GM21723 (cell line): ENCODE measurements around the gene GCLC.
"Not testable (repeated sequence)": the region's sequence is repeated elsewhere in the genome, so short reads cannot be mapped to it uniquely, and the experiment has no call there.

Experiments
- ATAC-seq: cut with Tn5 transposase; IDR thresholded peaks from one replicate; pipeline ENCODE4 v1.9.1; 2021; ENCODE audit warnings: mild to moderate bottlenecking, moderate library complexity; ENCODE audit not compliant: unreplicated experiment

GCLC gene

DNA sequence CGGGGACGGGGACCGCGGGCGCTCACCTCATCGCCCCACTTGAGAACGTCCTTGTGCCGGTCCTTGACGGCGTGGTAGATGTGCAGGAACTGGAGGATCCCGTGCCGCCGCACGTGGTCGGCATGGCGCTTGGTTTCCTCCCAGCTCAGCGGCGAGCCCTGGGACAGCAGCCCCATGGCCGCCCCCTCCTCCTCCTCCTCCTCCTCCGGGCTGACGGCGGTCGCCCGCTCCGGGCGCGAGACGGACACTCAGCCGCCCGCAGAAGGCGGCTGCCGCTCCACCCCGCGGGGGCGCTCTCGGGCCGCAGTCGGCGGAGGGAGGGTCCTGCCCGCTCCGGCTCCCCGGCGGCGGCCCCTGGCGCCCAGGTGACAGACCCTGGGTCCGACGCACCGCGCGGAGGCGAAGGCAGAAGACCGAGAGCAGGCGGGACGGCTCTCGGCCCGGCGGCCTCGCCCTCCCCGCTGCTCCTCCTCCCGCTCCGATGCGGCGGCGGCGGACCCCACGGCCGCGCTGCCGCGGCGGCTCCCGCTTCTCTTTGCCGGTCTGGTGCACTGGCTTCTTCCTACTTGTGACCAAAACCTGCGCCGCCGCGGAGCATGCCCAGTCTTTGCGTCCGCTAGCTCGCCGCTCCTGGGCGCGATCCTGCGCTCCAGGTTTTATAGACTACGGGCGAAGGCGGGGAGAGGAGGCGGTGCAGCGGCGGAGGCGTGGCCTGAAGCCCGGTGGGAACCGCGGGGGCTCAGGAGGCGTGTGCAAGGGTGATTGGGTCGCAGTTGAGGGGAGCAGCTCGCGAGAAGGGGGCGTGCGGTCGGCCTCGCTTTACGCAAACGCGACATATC lies at the start of gene GCLC:
GCLC (minus strand) TSS at position 632 of the 839 bp plus-strand sequence; CDS start at position 176, 456 bp downstream.
- ATAC-seq: peak; percentile 69

- no peak for ATAC-seq
Measured at GRCh38 chr6:53594596-53594995, 49.7 kb upstream of the GCLC start.

DNA sequence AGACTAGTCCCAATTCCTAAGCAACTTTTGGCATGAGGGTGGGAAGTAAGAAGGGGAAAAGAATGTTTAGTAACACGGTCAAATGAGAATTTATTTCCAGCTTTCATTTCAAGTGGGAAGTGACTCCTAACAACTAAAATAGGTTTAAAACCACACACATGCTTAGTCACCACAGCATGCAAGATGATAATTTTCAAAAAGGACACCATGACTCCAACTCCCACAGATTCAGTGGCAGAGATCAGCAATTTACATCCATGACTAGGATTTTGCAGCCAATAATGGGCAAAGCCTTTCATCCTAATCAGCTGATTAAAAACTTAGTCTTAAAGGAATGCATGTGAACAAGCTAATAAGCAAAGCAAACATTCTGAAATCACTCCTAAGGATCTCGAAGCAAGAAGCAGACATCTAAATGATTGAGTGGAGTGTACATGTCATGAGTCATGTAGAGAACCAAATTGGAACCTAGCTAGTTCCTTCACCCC lies 48.1 kb upstream of the GCLC start:
- ATAC-seq: no peak

DNA sequence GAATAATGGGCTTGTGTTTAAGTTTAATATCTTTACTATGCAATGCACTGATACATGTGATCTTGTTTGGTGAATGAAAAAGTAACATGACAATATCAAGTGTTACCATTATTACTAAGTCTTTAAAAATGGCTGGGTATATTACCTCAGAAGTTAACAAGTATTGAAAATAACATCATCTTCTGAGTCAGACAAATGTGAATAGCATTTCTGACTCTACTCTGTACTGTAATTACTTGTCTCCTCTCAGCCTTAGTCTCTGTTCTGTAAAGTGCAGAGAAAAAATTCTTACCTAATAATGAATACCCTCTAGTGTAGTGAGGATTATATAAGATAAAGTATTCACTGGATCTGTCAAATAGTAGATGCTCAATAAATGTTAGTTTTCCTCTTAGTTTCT lies 47.0 kb upstream of the GCLC start:
- no peak for ATAC-seq

GRCh38 chr6:53588816-53589509 lies 44.1 kb upstream of the GCLC start:
- ATAC-seq: no peak

GRCh38 chr6:53587291-53587690 lies 42.4 kb upstream of the GCLC start:
- no peak for ATAC-seq

DNA sequence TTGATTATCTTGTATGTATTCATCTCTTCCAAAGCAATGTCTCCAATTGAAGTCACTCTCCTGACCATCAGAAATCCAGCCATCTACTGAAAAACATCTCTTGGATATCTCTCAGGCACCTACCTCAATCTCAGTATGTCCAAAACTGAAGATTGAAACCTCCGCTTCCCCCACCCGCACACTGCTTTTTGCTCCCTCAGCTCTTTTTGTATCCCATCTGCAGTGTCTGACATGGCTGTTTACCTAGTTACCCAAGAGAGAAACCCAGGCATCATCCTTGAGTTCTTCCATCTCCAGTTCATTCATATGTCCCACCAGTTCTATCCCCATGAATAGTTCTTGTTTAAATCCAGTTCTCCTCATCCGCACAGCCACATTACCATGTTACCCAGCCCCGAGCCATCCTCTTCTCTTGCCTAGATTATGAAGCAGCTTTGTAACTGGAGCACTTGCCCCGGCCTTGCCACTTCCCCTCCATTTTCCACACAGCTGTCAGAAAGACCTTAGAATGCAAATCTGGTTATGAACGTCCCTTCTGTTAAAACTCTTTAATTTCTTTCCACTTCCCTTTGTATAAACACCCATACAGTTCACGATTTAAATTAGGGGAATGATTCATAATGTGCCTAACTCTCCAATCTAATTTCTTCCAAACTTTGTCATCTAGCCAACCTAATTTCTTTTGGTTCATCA lies 40.5 kb upstream of the GCLC start:
- ATAC-seq: no peak

- ATAC-seq: no peak
Measured at GRCh38 chr6:53584726-53585125, 39.8 kb upstream of the GCLC start.

DNA sequence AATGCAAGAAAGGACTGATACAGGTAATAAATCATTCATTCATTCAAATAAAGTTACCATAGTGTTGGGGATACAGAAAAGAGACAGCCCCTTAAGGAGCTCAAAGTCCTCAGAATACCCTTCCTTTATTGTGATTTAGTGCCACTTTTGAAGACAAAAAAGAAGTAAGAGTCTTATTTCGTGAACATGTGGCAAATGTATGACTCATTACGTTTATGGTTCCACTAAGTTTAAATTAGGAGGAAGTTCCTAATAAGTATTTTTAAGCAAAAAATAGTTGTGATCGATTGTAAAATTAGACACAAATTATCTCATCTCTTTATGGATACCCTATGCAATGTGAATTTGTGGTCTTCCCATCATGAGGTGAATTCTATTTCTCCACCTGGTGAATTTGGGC lies 38.5 kb upstream of the GCLC start:
- no peak for ATAC-seq

DNA sequence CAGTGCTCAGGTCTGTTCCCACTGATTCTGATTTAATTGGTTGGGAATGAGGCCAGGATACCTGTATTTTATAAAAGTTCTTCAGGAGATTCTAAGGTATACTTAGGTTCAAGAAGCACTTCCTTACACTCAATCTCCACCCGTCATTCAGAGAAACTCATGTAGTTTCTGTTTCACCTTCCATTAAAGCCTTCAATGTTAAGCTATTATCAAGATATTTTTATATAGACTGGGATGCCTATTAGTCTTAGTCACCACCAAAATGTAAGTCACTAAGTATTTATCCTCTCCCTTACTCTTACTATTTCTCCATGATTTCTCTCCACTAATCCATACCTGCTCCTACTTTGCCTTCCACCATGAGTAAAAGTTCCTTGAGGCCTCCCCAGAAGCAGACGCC lies 38.1 kb upstream of the GCLC start:
- no peak for ATAC-seq

GRCh38 chr6:53581856-53582255 lies 37.0 kb upstream of the GCLC start:
- ATAC-seq: no peak

GRCh38 chr6:53581173-53581773 lies 36.4 kb upstream of the GCLC start:
- no peak for ATAC-seq

DNA sequence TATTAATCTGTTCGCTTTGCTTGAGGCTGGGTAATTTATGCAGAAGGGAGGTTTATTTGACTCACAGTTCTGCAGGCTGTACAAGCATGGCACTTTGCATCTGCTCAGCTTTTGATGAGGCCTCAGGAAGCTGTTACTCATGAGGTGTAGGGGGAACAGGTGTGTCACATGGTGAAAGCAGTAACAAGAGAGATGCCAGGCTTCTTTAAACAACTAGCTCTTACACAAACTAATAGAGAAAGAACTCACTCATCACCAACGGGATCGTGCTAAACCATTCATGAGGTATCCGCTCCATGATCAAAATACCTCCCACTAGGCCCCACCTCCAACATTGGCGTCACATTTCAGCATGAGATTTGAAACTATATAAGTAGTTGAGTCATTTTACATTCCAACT lies 34.4 kb upstream of the GCLC start:
- ATAC-seq: no peak

GRCh38 chr6:53578371-53578770 lies 33.5 kb upstream of the GCLC start:
- ATAC-seq: no peak

DNA sequence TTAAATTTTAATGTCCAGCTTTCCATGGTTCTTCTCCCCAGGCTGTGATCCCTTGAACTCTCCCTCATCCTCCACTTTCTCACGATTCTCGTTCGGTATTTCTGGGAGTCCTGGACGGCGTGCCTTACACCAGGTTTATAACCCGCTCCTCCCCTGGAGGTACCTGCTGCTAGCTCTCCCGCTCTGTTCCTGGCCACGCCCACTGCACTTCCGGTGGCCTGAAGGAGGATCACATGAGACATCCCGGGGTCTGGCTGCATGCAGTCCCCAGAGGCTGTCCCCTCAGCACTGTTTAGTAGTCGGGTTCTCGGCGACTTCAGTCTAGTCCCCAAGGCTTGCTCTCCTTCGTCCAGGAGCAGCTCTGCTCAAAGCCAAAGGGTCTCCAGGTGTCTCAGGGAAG lies 28.4 kb upstream of the GCLC start:
- no peak for ATAC-seq

- ATAC-seq: not testable (repeated sequence)
Measured at GRCh38 chr6:53572379-53572778, 27.5 kb upstream of the GCLC start.

GRCh38 chr6:53568776-53569616 lies 24.1 kb upstream of the GCLC start:
- no peak for ATAC-seq

DNA sequence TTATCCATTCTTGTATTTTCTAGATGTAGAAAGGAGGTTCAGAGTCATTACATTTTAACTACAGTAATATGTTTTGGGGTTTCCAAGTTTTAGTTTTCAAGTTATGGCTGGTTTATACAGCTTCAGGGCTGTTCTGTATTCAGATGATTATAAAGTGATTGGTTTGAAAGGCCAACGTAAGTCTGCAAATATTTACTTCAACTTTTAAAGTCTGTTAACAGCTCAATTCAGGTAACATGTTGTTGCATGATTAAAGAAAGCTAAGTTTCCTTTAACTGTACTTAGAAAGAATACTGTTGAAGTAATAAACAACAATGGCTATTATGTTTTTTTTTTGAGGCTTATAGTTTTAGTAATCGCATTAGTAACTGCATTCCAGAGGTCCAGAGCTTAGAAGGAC lies 22.8 kb upstream of the GCLC start:
- no peak for ATAC-seq

- ATAC-seq: no peak
Measured at GRCh38 chr6:53566755-53567154, 21.9 kb upstream of the GCLC start.

GRCh38 chr6:53565886-53566285 lies 21.0 kb upstream of the GCLC start:
- ATAC-seq: no peak
